Neutrophil (primary cell): ENCODE results near the gene ING3.

Experiments
- H3K27ac ChIP-seq: fragments of 200-600 bp; sonication (generic); 2 replicates; pipeline ENCODE4 v1.5.1; 2016; ENCODE audit warnings: mild to moderate bottlenecking, moderate library complexity
- H3K27me3 ChIP-seq: fragments of 200-600 bp; sonication (generic); 2 replicates; pipeline ENCODE4 v1.6.0; 2016; ENCODE audit warnings: mild to moderate bottlenecking
- H3K36me3 ChIP-seq: fragments of 200-600 bp; sonication (generic); 2 replicates; pipeline ENCODE4 v1.5.1; 2017
- H3K4me1 ChIP-seq, 2 experiments: fragments of 200-600 bp in 1 of 2; sonication (generic) in 1 of 2; 1 replicate in 1 of 2; 2 replicates in 1 of 2; pipeline versions ENCODE4 v1.5.1 to v1.6.1; 2013 to 2016; ENCODE audit warnings: low read depth in 1 of 2, low read length in 1 of 2, mild to moderate bottlenecking in 1 of 2, moderate library complexity in 1 of 2; ENCODE audit not compliant: control insufficient read depth in 1 of 2, insufficient read depth in 1 of 2
- H3K4me3 ChIP-seq, 2 experiments: fragments of 200-600 bp in 1 of 2; sonication (generic) in 1 of 2; 1 replicate in 1 of 2; 2 replicates in 1 of 2; pipeline ENCODE4 v1.5.1; 2013 to 2016; ENCODE audit warnings: low read depth in 1 of 2, low read length in 1 of 2, mild to moderate bottlenecking in 1 of 2, moderate library complexity in 1 of 2
- H3K9me3 ChIP-seq: fragments of 200-600 bp; sonication (generic); 2 replicates; pipeline ENCODE4 v1.5.1; 2016
- TF ChIP-seq, protein P1 (sequence below): fragments of 200-600 bp; sonication (generic); IDR thresholded peaks from 2 replicates; pipeline ENCODE4 v1.5.1; 2016; ENCODE audit warnings: antibody characterized with exemption

The ING3 gene

DNA sequence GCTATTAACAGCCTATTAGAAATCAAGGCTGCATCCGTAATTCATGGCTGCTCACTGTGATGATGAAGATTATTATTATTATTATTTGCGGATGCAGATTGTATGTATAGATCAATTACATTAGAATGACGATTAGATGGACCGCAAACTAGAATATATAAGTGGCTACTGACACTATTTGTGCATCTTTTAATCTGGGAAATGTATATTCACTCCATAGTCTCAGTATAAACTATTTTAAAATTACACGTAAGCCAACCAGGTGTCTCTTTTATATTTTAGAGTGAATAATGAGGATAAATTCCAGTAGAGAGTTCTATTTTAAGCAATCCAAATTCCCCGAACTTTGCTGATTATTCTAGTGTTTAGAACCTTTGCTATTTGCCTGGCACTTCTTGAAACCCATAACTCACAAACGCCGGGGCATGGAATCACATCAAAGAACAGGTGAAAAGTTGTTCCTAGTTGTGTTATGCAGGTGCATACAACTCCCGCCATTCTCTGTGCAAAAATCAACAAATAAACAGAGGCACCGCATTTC is 509 bp upstream of the ING3 start:
- H3K4me3 ChIP-seq: peak overlapping the region; percentile 65 to 76
- TF ChIP-seq, protein P1, sequence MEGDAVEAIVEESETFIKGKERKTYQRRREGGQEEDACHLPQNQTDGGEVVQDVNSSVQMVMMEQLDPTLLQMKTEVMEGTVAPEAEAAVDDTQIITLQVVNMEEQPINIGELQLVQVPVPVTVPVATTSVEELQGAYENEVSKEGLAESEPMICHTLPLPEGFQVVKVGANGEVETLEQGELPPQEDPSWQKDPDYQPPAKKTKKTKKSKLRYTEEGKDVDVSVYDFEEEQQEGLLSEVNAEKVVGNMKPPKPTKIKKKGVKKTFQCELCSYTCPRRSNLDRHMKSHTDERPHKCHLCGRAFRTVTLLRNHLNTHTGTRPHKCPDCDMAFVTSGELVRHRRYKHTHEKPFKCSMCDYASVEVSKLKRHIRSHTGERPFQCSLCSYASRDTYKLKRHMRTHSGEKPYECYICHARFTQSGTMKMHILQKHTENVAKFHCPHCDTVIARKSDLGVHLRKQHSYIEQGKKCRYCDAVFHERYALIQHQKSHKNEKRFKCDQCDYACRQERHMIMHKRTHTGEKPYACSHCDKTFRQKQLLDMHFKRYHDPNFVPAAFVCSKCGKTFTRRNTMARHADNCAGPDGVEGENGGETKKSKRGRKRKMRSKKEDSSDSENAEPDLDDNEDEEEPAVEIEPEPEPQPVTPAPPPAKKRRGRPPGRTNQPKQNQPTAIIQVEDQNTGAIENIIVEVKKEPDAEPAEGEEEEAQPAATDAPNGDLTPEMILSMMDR: no peak
- no peaks in the 10 kb centered on the region for H3K27me3 ChIP-seq
- H3K4me1 ChIP-seq: peaks cover 17 to 21% of the 10 kb centered on the region in 2 experiments
- peaks cover 21% of the 10 kb centered on the region for H3K36me3 ChIP-seq
- no peaks in the 10 kb centered on the region for H3K9me3 ChIP-seq
- H3K27ac ChIP-seq: peak overlapping the region; percentile 99

DNA sequence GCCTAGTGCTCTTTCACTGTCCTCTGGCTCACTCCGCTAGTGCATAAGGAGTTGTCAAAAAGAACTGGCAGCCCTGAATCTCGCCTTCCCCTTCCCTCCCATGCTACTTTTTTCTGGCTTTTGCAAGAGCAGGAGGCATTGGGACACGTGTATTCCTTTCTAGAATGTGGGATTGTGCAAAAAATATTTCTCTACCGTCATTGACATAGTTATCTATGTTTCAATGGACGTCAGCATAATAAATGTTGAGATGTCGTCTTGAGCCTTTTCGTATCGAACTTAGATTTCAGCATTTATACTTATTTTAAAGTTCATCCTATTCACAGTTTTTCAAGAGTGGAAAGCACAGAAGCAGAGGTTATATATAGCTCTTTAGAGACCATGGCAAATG is 727 bp downstream of the ING3 start:
- H3K4me1 ChIP-seq: peaks cover 17 to 21% of the 10 kb centered on the region in 2 experiments
- peak overlapping the region; percentile 65 to 76 for H3K4me3 ChIP-seq
- no peaks in the 10 kb centered on the region for H3K9me3 ChIP-seq
- peak overlapping the region; percentile 99 for H3K27ac ChIP-seq
- TF ChIP-seq, protein P1: no peak
- H3K36me3 ChIP-seq: peaks cover 33% of the 10 kb centered on the region
- H3K27me3 ChIP-seq: no peaks in the 10 kb centered on the region

DNA sequence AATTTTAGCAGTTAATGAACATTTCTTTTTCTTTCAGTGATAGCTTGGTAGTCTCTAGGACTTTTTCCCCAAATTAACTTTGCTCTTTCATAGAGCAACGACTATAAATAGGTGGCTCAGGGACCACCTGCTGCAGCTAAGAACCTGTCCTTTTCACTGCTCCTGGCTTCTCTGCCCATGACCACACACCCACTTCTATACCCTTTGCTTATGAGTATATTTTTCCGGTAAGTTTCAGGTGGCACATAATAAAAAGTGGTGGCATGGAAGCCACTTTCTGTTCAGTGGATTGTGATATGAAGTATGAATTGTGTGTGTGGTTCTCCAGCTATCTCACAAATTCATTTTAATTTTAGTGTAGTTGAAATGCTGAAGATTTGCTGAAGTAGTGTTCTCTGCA is 1.2 kb downstream of the ING3 start:
- Histone ChIP-seq H3K9me3 (no peaks in the 10 kb centered on the region), H3K27me3 (no peaks in the 10 kb centered on the region), H3K4me1 (peaks cover 17 to 21% of the 10 kb centered on the region in 2 experiments), H3K36me3 (peaks cover 38% of the 10 kb centered on the region), H3K27ac (peak overlapping the region; percentile 99), H3K4me3 (peak overlapping the region; percentile 65 to 76)
- TF ChIP-seq, protein P1: no peak

DNA sequence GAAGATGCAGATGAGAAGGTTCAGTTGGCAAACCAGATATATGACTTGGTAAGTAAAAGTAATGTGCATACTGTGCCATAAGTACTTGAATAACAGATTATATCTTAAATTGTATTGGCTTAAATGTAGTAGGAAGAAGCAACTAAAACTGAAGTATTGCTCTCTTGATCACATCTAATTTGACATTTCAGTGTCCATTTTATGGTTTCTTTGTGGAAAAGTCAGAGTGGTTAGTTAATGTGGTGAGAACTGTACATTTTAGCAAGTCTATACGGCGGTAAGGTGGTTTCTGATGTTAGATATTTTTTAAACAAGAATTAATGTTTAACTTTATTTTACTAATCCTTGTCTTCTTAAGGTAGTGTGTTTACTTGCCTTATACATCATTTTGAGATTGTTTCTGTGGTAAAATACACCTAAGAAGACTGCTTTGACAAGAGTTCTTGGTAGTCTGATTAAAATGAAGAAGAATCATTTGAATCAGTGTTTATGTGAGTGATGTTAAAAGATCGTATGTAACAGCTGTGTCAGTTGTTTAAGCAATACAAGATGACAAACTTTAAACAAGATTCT is 5.1 kb downstream of the ING3 start:
- no peak overlapping the region for H3K27ac ChIP-seq
- H3K27me3 ChIP-seq: no peaks in the 10 kb centered on the region
- no peaks in the 10 kb centered on the region for H3K9me3 ChIP-seq
- peaks cover 10% of the 10 kb centered on the region in 2 experiments for H3K4me1 ChIP-seq
- TF ChIP-seq, protein P1: no peak
- H3K4me3 ChIP-seq: no peak overlapping the region
- peaks cover 51% of the 10 kb centered on the region for H3K36me3 ChIP-seq

DNA sequence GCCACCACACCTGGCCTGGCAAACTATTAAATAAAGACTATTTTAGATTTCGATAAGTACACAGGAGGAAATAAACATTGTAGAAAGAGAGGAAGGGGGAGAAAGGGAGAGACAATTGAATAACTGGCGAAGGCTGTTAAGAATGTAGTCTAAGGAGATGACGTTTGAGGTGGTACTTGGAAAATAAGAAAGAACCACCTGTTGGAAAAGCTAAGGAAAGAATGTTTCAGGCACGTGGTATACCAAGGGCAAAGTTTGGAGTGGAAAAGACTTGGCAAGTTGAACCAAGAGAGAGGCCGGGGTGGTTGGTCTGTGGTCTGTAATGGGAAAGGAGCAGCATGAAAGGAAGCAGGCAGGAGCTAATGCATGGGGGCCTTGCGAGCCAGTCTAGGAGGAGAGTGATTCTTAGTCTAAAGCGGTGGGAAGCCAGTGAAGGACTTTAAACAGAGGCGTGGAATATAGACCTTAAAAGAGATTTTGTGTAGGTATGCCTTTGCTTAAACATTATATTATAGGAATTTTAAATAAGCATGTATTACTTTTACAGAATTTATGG is 9.4 kb downstream of the ING3 start:
- H3K9me3 ChIP-seq: no peaks in the 10 kb centered on the region
- H3K4me1 ChIP-seq: no peaks in the 10 kb centered on the region
- TF ChIP-seq, protein P1: no peak
- H3K36me3 ChIP-seq: peaks cover 36% of the 10 kb centered on the region
- no peak overlapping the region for H3K27ac ChIP-seq
- H3K4me3 ChIP-seq: no peak overlapping the region
- no peaks in the 10 kb centered on the region for H3K27me3 ChIP-seq
